Fibroblast of skin of left quadriceps (primary cell): ENCODE measurements around the gene SLC44A4.
A peak's percentile ranks its signal among the peaks of the same experiment; 100 is the strongest.
"Not testable (repeated sequence)": the region's sequence is repeated elsewhere in the genome, so short reads cannot be mapped to it uniquely, and the experiment has no call there.

Experiments
- DNase-seq, 2 experiments: peaks; one replicate each; pipeline ENCODE4 v3.0.0-alpha.2; 2013; ENCODE audit warnings: low read depth in 2 of 2

Gene SLC44A4

GRCh38 chr6:31827286-31828079 is 51.3 kb downstream of the SLC44A4 start, which contains the start of gene HSPA1B:
TSS of gene HSPA1B (plus strand) at chr6:31827738. CDS start at chr6:31827951, 213 bp downstream.
- DNase-seq = peak; percentile 100

DNA sequence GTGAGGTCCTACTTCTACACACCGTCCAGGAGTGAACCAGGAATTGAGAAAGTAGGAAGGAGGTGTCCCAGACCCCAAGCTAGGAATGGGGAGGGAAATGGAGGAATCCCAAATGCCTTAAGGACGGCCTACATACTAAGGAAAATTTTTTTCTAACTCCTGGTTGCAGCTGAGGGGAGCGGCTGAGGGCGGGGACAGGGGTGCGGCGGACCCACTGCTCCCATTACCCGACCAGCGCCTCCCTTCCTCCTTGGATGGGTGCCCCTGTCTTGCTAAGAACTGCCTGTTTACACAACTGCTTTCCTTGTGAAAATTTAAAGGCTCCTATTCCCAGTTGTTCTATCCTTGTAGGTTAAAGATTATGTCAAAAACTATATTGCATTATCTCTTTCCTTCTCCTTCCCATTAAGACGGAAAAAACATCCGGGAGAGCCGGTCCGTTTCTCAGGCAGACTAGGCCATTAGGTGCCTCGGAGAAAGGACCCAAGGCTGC is 52.0 kb downstream of the SLC44A4 start:
- peak in 1 of 2 experiments; percentile 75 for DNase-seq

DNA sequence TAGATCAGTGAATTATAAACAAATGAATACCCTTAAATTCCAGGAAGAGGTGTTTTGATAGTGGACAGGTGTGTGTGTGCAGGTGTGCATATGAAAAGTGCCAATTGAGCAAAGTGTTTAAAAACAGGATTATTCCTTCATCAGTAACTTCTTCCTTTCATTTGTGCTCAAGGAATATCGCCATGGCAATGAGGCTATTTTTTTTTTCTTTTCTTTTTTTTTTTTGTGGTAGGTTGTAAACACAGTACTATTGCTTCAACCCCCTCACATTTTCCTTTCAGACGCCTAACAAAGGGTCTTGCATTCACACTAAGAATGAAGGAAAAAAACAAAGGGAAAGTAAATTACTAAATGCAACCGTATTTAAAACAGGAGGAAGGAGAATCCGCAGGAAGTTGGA is 53.2 kb downstream of the SLC44A4 start:
- no peak for DNase-seq

DNA sequence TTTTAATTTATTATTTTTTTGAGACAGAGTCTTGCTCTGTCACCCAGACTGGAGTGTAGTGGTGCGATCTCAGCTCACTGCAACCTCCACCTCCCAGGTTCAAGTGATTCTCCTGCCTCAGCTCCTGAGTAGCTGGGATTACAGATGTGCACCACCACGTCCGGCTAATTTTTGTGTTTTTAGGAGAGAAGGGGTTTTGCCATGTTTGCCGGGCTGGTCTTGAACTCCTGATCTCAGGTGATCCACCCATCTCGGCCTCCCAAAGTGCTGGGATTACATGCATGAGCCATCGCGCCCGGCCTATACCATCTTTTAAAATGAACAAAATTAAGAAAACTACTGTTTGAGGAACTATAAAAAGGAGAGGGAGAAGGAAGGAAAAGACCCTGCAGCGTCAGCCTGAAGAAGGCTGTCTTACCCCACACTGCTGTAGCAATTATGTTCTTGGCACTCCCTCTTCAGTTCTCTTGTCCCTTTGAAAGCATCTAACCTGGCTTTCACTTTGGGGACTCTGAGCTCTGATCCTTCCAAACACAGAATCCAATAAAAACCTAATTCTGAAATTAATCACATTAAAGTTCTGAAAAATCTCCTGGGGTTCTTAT is 55.1 kb downstream of the SLC44A4 start:
- not testable (repeated sequence) for DNase-seq

DNA sequence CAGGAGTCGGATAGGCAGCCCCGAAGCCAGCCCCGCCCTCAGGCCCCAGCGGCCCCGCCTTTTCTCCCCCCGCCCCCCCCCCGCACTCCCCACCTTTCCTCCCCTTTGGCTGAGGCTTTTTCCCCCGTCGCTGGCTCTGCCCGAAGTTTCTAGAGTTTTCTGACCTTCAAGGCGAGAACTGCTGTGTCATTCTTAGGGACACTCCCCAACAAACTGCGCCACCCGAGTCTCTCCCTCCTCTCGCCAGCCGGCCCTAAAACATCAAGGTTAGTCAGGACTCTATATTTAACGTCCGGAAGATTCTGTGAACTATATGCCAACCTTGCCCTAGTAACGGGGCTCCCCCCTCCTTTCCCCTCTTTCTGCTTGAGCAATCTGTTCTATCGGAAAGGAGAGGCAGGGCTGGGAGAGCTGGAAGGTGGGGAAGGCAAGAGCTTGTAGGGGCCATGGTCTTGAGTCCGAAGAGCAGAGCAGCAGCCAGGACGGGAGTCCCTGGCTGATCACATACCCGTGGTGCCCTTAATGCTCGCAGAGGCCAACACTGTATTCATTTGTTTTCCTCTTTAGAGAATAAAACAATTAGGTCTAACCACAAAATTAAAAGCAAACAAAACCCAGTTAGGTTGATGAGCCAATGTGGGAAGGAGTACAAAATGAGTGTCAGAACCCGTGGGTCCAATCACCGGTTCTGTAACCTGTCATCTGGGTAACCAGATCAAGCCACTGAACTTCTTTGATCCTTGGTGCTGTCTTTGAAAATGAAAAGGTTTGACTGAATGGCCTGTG is 56.6 kb downstream of the SLC44A4 start:
- DNase-seq = no peak

- no peak for DNase-seq
These were observed 57.3 kb downstream of the SLC44A4 start for GRCh38 chr6:31821301-31822035.

DNA sequence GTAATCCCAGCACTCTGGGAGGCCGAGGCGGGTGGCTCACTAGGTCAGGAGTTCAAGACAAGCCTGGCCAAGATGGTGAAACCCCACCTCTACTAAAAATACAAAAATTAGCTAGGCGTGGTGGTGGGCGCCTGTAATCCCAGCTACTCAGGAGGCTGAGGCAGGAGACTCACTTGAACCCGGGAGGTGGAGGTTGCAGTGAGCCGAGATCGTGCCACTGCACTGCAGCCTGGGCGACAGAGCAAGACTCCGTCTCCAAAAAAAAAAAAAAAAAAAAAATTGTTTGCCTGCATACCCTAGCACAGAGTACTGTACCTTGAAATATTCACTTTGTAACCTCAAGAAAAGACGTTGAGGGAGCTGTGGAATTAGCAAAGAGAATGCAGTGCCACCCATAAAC is 58.4 kb downstream of the SLC44A4 start:
- DNase-seq = not testable (repeated sequence)

DNA sequence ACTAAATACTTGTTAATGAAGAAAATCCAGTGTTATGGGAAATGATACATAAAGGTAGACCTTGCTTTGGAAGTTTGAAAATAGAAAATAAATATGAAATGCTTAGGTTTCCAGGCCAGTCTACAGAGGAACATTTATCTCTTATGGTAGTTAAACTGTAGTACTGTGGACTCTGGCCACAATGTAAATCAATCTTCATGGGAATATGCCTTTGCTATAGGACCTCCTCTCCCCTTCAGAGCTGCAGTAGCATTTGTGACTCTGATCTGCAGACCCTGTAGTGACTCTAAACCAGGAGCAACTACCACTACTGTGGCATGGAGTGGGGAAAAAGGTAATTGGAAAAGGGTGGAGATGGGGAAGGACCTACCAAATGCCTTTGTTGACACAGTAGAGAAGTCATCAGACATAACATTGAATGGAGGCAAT is 58.9 kb downstream of the SLC44A4 start:
- DNase-seq = no peak

- DNase-seq = not testable (repeated sequence)
These were observed 60.8 kb downstream of the SLC44A4 start for GRCh38 chr6:31817929-31818511.

- DNase-seq = not testable (repeated sequence)
These were observed 61.5 kb downstream of the SLC44A4 start for GRCh38 chr6:31817133-31817928.

DNA sequence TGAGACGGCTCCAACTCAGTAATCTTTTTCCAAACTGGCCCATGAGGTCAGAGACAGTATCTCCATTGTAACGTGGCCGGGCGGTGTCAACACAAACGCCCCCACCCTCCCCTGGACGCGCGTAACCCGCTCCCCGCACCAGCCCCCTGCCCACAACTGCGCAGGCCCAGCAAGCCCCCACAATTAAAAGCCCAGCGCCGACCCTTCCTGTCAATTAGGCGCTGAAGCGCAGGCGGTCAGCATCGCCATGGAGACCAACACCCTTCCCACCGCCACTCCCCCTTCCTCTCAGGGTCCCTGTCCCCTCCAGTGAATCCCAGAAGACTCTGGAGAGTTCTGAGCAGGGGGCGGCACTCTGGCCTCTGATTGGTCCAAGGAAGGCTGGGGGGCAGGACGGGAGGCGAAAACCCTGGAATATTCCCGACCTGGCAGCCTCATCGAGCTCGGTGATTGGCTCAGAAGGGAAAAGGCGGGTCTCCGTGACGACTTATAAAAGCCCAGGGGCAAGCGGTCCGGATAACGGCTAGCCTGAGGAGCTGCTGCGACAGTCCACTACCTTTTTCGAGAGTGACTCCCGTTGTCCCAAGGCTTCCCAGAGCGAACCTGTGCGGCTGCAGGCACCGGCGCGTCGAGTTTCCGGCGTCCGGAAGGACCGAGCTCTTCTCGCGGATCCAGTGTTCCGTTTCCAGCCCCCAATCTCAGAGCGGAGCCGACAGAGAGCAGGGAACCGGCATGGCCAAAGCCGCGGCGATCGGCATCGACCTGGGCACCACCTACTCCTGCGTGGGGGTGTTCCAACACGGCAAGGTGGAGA is 63.6 kb downstream of the SLC44A4 start, which contains the start of the genes HSPA1A and HSPA1L:
Gene HSPA1A, plus strand, starts transcription at position 519 of the 814 bp plus-strand sequence. Its CDS starts 214 bp downstream, at position 733.
Gene HSPA1L, minus strand, starts transcription at position 259 of the 814 bp plus-strand sequence. CDS start 3,311 bp downstream, outside the sequence.
- peak; percentile 94 to 96 for DNase-seq

DNA sequence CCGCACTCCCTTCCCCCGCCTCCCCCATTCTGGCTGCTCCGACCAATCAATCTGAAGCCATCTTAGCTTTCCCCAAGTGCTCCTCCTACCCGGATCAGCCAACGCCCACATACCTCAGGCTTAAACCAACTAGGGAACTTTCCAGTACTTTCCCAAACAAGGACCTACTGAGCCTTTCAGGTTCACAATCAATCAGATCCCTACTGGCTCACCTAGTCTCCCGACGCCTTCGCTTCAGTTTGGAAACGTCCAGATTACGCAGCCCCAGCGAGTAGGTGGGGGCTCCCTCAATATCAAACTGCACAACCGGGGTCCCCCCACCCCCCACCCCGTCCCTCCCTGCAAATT is 64.1 kb downstream of the SLC44A4 start:
- DNase-seq = peak; percentile 97

DNA sequence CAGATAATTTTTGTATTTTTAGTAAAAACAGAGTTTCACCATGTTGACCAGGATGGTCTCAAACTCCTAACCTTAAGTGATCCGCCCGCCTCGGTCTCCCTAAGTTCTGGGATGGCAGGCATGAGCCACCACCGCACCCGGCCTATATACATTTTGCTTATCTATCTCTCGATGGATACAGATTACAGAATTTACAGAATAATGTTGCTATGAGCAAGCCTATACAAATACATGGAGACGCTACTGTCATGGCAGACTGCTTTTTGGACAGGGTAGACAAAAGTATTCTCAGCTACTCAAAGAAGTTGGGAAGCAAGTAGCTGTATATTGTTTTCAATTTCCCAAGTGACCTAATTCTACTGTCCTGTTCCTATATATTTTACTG is 65.3 kb downstream of the SLC44A4 start:
- no peak for DNase-seq
